Bone marrow (tissue), 2 donors: ENCODE measurements around the gene PTGER1.
A peak's percentile ranks its signal among the peaks of the same experiment; 100 is the strongest.

ENCODE experiments used
- DNase-seq, 2 donors: peaks; one replicate each; lab custom pipeline; 2025; lab: John Stamatoyannopoulos, UW

The PTGER1 gene

DNA sequence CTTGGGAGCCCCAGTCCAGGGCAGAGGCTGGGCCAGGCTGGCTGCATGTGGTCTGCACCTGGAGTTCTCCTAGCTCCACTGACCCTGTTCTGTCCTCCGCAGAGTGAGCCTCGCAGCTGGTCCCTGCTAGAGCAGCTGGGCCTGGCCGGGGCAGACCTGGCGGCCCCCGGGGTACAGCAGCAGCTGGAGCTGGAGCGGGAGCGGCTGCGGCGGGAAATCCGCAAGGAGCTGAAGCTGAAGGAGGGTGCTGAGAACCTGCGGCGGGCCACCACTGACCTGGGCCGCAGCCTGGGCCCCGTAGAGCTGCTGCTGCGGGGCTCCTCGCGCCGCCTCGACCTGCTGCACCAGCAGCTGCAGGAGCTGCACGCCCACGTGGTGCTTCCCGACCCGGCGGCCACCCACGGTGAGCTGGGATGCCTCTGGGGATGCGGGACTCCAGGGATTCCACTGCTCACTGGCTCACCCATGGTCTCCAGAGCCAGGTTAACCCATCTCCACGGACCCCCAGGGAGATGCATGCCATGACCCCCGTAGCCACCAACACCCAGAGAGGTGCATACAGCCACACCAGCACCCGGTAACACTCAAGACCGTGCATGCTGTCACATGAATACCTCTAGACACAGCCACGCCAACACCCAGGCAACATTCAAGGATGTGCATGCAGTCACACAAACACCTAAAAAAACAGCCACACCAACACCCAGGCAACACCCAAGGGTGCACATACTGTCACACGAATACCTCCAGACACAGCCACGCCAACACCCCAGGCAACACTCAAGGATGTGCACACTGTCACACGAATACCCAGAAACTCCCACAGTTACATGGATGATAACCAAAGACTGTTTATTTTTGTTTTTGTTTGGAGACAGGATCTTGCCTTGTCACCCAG lies 33.9 kb downstream of the PTGER1 start:
- no peak for DNase-seq

DNA sequence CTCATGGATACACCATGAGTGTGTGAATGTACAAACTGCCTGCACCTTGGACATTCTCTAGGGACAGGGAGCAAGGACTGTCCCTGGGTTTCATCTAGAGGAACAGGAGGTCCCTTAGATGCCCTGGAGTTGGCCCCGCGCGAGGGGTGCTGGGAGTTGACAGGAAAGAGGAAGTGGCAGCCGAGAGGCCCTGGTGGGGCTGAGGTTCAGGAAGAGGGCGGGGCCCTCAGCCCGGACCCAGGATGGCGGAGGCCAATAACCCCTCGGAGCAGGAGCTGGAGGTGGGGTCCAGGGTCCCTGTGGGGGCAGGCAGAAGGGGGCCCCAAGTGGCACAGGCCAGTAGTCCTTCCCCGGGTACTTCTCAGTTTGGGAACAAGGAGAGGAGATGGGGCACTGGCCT lies 35.1 kb downstream of the PTGER1 start:
- peak; percentile 61 to 90 for DNase-seq

DNA sequence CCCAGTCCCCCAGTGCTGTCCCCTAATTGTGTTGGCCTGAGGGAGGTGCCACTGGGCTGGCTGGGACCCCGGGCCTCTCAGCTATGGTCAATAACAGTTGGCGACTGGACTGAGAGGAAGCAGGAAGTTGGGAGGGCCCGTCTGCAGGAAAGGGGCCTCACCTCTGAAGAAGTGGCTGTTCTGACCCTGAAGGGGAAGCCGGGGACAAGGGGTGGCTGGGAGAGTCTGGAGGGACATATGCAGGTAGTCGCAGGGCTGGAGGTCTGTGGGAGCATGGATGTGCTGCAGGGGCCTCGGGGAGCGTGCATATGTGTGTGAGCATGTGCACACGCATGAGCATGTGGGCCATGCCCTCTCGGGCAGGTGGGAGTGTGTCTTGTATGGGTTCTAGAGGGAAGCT lies 36.1 kb downstream of the PTGER1 start:
- no peak for DNase-seq

DNA sequence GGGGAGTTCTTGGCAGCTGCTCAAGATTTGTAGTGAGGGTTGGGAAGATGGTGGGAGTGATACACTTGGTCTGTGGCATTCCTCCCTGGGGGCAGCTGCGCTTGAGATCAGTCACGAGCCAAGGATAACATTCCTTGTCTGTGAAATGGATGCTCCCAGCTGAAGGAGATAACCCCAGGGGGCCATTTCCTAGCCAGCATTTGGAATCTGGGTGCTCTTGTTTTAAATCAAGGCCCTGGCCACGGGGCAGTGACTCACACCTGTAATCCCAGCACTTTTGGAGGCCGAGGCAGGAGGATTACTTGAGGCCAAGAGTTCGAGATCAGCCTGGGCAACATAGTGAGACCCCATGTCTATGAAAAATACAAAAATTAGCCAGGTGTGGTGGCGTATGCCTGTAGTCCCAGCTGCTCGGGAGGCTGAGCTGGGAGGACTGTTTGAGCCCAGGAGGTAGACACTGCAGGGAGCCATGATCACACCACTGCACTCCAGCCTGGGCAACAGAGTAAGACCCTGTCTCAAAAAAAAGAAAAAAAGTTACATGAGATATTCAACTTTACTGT lies 37.5 kb downstream of the PTGER1 start:
- no peak for DNase-seq

DNA sequence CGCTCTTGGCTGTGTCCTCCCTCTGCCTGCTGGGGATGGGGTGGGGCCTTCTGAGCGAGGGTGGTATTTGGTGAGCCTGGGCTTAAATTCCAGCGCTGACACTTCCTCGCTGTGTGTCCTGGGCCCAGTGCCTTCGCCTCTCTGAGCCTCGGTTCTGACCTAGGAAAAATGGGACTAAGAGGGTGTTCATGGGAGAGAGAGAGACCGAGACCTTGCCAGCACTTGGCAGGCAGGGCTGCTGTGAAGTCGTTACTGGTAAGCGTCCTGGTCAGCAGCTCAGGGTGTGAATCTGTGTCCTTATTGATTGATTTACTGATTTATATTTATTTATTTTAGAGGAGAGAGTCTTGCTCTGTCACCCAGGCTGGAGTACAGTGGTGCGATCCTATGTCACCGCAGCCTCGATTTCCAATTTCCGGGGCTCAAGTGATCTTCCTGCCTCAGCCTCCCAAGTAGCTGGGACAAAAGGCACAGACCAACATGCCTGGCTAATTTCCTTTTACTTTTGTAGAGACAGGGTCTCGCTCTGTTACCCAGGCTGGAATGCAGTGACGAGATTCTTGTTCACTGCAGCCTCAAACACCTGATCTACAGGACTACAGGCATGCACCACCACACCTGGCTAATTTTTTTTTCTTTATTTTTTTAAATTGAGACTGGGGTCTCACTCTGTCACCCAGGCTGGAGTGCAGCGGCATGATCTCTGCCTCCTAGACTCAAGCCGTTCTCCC lies 39.7 kb downstream of the PTGER1 start:
- no peak for DNase-seq

DNA sequence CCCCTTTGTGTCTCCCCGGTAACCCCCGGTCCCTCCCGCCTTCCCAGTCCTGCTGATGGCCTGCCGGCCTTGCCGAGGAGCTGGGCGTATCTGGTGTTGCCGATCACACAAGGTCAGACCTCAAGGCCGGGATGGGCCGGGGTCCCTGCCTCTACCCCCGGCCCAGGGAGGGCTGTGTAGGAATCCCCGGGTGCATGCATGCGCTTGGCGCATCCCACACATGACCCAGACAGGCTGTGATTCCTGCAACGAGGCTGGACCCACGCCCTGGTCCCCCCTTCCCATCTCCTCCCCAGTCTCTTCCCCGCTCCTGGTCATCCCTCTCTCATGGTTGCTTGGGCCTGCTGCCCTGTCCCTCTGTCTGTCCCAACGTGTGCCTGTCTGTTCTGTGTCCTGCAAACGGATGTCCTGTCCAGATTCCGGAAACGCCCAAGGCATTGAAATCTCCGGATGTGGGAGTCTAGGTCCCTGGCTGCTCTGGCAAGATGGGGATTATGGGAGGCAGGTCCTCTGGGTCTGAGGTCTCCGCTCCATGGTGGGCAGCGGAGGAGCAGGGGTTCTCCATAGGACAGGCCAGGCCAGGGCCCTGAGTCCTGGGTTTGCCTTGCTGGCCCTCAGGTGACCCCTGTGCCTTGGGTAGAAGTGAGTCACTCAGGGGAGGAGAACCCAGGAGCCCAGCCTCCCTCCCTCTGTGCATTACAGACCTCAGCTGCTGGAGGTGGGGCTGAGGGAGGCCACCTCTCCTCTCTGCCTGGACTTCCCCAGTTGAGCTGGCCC lies 40.4 kb downstream of the PTGER1 start:
- no peak for DNase-seq

DNA sequence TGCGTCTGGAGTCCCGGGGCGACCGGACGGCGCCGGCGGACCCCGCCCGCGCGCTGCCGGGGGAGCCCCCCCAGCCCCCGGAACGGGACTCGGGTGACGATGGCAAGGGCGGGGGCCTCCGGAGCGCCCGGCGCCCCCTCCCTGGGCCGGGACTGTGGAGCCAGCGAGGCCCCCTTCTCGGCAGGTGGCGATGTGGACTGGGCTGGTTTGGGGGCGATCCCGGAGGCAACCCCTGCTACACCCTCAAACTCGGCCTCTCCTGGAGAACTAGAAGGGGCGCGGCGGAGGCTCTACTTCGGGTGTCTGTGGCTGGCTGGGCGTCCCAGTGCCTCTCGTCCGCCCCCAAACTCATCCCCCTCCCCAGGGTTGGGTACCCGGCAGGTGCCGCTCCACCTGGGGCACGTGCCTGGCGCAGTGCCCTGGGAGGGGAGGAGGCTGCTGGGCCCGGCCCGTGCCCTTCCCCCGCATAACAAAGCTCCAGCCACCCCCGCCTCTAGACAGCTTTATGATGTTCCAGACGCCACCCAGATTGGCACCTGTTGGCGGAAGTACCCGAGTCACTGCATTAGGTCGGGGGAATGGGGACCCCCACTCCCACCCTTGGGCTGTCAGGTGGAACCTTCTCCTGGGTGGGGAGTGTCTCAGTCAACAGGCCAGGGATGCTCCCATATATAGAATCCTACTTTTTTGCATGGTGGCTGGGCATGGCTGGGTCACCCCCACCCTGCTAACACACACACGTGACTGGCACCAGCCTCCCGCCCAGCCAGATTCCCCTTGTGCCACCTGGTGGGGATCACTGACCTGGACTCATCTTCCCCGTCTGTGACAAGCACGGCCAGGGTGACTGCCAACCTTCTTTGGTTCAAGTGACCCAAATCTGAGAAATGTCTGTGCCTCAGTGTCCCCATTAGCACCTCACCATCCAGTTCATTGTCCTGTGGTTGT lies 41.3 kb downstream of the PTGER1 start:
- no peak for DNase-seq

DNA sequence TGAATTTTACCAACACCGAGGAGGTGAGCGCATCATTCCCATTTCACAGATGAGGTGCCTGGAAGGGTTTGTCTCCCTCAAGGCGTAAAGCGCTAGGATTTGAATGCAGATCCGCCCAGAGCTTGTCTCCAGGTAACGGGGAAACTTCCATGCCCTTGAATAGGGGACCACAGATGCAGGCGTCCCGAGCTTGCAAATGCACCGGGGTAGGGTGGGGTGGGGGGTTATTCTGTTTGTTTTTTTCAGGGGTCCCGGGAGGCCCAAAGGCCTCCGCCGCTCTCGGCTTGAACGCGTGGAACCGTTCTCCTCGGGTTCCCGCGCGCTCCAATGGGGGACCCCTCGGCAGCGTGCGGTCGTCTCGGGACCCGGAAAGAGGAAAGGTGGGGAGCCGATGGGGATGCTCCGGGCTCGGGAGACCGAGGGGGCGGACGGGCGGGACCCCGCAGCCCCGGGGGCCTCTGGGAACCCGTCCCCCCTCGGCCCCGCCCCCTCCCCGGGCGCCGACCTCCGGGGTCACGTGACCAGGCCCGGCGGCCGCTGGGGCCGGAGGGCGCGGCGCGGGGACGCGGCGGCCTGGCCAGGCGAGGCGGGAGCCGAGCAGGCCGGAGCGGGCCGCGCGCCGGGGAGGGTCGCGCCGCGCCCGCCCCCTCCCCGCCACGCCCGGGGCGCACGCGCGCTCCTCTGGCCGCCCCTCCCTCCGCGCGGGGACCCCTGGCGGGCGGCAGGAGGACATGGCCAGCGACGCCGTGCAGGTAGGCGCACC lies 42.2 kb downstream of the PTGER1 start, which contains the start of gene PKN1:
Gene PKN1, plus strand, starts transcription at position 516 of the 763 bp plus-strand sequence. Its CDS starts 216 bp downstream, at position 732.
- no peak for DNase-seq

DNA sequence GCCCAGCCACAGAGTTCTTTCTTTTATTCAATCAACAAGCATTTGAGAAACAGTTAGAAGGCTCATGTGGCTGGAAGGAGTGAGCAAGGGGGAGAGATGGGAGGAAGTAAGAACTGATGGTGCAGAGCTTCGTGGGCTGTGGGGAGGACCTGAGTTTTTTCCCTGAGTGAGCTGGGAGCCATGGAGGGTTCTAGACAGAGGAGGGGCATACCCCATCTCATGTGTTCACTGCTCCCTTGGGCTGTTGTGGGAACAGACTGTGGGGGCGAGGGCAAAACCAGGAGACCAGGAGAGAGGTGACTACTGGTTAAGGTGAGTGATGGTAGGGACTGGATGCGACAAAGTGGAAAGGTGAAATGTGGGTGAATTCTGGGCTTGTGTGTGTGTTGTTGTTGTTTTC lies 44.4 kb downstream of the PTGER1 start:
- DNase-seq: no peak

DNA sequence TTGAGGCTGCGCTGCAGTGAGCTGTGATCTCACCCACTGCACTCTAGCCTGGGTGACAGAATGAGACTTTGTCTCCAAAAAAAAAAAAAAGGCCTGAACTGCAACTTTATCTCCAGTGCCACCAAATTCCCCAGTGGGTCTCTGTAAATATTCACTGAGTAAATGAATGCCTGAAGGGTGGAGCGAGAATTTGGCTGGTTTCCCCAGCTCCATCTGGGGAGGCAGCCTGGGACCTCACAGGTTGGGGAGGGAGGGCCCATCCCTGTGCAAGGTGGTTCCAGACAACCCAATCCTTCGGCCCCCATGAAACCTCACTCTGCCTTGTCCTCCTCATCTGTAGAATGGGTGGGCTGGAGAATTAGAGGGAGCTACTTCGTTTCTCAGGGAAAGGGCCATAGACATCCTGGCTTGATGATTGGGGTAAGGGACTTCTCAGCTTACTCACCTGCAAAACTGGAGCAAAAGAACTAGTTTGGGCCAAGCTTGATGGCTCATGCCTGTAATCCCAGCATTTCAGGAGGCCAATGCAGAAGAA lies 46.2 kb downstream of the PTGER1 start:
- no peak for DNase-seq

DNA sequence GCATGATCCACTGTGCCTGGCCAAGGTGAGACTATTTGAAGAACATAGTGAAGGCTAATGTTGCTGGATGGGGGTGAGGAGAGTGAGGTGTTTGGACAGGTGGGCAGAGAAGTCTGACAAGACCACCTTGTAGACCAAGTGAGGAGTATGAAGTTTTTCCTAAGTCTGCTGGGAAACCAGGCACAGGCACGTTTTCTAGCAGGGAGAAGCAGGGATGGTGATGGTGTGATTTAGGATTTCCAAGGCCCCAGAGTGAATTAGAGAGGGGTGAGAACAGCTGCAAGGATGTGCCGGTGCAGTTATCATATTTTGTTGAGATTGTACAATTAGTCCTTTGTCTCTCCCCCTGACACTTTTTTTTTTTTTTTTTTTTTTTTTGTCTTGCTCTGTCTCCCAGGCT lies 47.7 kb downstream of the PTGER1 start:
- DNase-seq: no peak

DNA sequence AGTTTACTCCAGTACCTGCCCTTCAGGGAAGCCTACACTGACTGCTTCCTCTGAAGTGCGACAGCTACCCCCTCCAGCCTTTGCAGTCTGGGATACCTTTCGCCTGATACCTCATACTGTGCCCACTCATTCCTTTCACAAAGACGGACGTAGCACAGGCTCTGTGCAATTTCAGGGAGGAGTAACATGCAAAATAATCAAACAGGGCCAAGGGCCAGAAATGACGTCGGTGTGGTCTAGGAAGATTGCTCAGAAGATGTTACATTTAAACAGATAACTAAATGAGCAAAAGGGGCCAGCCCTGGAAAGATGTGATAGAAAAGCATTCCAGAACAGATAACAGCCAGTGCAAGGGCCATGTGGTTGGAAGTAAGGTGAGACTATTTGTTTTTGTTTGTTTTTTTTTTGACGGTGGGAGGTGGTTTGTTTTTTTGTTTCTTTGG lies 49.4 kb downstream of the PTGER1 start:
- DNase-seq: no peak
